ENCODE measurements around the gene PPP4R2.

GRCh38 chr3:72976281-72976741 is 20.3 kb upstream of the PPP4R2 start:
- TF ChIP-seq RELA (IDR thresholded peaks at IDR 0.05; ENCODE audit: borderline replicate concordance, partially characterized antibody) (no peak), POLR2A (IDR thresholded peaks at IDR 0.05; ENCODE audit: low read depth, low read length) (no peak), MXI1 (IDR thresholded peaks at IDR 0.05; ENCODE audit: low read depth, low read length) (no peak), EZH2 (IDR thresholded peaks at IDR 0.05; ENCODE audit: borderline replicate concordance, control insufficient read depth, low read depth, low read length) (no peak), ZNF384 (IDR thresholded peaks at IDR 0.05; ENCODE audit: borderline replicate concordance, low read depth, low read length) (no peak), LARP7 (IDR thresholded peaks at IDR 0.05) (no peak), RELB (IDR thresholded peaks at IDR 0.05; ENCODE audit: low read depth) (no peak), RAD51 (IDR thresholded peaks at IDR 0.05) (no peak)
- TF ChIP-seq, protein P1, sequence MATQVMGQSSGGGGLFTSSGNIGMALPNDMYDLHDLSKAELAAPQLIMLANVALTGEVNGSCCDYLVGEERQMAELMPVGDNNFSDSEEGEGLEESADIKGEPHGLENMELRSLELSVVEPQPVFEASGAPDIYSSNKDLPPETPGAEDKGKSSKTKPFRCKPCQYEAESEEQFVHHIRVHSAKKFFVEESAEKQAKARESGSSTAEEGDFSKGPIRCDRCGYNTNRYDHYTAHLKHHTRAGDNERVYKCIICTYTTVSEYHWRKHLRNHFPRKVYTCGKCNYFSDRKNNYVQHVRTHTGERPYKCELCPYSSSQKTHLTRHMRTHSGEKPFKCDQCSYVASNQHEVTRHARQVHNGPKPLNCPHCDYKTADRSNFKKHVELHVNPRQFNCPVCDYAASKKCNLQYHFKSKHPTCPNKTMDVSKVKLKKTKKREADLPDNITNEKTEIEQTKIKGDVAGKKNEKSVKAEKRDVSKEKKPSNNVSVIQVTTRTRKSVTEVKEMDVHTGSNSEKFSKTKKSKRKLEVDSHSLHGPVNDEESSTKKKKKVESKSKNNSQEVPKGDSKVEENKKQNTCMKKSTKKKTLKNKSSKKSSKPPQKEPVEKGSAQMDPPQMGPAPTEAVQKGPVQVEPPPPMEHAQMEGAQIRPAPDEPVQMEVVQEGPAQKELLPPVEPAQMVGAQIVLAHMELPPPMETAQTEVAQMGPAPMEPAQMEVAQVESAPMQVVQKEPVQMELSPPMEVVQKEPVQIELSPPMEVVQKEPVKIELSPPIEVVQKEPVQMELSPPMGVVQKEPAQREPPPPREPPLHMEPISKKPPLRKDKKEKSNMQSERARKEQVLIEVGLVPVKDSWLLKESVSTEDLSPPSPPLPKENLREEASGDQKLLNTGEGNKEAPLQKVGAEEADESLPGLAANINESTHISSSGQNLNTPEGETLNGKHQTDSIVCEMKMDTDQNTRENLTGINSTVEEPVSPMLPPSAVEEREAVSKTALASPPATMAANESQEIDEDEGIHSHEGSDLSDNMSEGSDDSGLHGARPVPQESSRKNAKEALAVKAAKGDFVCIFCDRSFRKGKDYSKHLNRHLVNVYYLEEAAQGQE (IDR thresholded peaks at IDR 0.05; ENCODE audit: low read depth, low read length) = no peak
- TF ChIP-seq, protein P2, sequence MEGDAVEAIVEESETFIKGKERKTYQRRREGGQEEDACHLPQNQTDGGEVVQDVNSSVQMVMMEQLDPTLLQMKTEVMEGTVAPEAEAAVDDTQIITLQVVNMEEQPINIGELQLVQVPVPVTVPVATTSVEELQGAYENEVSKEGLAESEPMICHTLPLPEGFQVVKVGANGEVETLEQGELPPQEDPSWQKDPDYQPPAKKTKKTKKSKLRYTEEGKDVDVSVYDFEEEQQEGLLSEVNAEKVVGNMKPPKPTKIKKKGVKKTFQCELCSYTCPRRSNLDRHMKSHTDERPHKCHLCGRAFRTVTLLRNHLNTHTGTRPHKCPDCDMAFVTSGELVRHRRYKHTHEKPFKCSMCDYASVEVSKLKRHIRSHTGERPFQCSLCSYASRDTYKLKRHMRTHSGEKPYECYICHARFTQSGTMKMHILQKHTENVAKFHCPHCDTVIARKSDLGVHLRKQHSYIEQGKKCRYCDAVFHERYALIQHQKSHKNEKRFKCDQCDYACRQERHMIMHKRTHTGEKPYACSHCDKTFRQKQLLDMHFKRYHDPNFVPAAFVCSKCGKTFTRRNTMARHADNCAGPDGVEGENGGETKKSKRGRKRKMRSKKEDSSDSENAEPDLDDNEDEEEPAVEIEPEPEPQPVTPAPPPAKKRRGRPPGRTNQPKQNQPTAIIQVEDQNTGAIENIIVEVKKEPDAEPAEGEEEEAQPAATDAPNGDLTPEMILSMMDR (IDR thresholded peaks at IDR 0.05 in 2 of 3, conservative IDR thresholded peaks at IDR 0.05 in 1 of 3; ENCODE audit: control insufficient read depth in 2 of 3, extremely low read depth in 1 of 3, insufficient read depth in 1 of 3, low read depth in 3 of 3, low read length in 3 of 3) = no peak
